Loucy (cell line): ENCODE results near the gene MEIS1.

Source experiments
- H2AFZ ChIP-seq: fragments of 200-600 bp; sonication (generic); 2 replicates; pipeline ENCODE4 v1.6.0; 2016; ENCODE audit warnings: antibody characterized with exemption, mild to moderate bottlenecking, low read length, moderate library complexity
- H3F3A ChIP-seq: fragments of 200-600 bp; 2 replicates; pipeline ENCODE4 v1.6.0; 2016; ENCODE audit warnings: antibody characterized with exemption, low read depth, mild to moderate bottlenecking
- H3K27me3 ChIP-seq: fragments of 200-600 bp; sonication (generic); 2 replicates; pipeline ENCODE4 v1.6.1; 2014; ENCODE audit warnings: low read length, mild to moderate bottlenecking; ENCODE audit not compliant: insufficient read depth, poor library complexity, severe bottlenecking
- H3K36me3 ChIP-seq: fragments of 200-600 bp; sonication (generic); 2 replicates; pipeline ENCODE4 v1.6.1; 2016; ENCODE audit warnings: low read length; ENCODE audit not compliant: insufficient read depth
- H3K4me1 ChIP-seq: fragments of 200-600 bp; sonication (generic); 2 replicates; pipeline ENCODE4 v1.5.1; 2014; ENCODE audit warnings: low read length, mild to moderate bottlenecking; ENCODE audit not compliant: insufficient read depth, poor library complexity, severe bottlenecking
- H3K4me2 ChIP-seq: fragments of 200-600 bp; sonication (generic); 2 replicates; pipeline ENCODE4 v1.6.0; 2014; ENCODE audit warnings: antibody characterized with exemption, low read length, low read depth, mild to moderate bottlenecking; ENCODE audit not compliant: poor library complexity, severe bottlenecking
- H3K4me3 ChIP-seq: fragments of 200-600 bp; sonication (generic); 2 replicates; pipeline ENCODE4 v1.5.1; 2014; ENCODE audit warnings: low read length, mild to moderate bottlenecking, mixed read lengths; ENCODE audit not compliant: poor library complexity, severe bottlenecking
- H3K79me2 ChIP-seq: fragments of 200-600 bp; sonication (generic); 2 replicates; pipeline ENCODE4 v1.6.1; 2014; ENCODE audit warnings: low read length; ENCODE audit not compliant: insufficient read depth
- H3K9ac ChIP-seq: fragments of 200-600 bp; sonication (generic); 2 replicates; pipeline ENCODE4 v1.6.0; 2014; ENCODE audit warnings: mild to moderate bottlenecking, low read depth, low read length, moderate library complexity; ENCODE audit not compliant: poor library complexity, severe bottlenecking
- H3K9me2 ChIP-seq: fragments of 200-600 bp; sonication (generic); replicated peaks from 2 replicates; pipeline ENCODE4 v1.6.1; 2016; ENCODE audit warnings: low read depth, low read length, mixed read lengths
- H3K9me3 ChIP-seq: fragments of 200-600 bp; sonication (generic); 2 replicates; pipeline ENCODE4 v1.6.1; 2014; ENCODE audit warnings: mild to moderate bottlenecking, antibody characterized with exemption, low read length, low read depth; ENCODE audit not compliant: insufficient read depth
- H4K20me1 ChIP-seq: fragments of 200-600 bp; sonication (generic); 2 replicates; pipeline ENCODE4 v1.6.0; 2014; ENCODE audit warnings: antibody characterized with exemption, low read length, mild to moderate bottlenecking; ENCODE audit not compliant: insufficient read depth, poor library complexity, severe bottlenecking
- CTCF ChIP-seq: fragments of 200-600 bp; sonication (generic); conservative IDR thresholded peaks from 2 replicates; pipeline ENCODE4 v1.5.1; 2014; ENCODE audit warnings: mild to moderate bottlenecking, antibody characterized with exemption, low read length
- EZH2phosphoT487 ChIP-seq: fragments of 200-600 bp; IDR thresholded peaks from 2 replicates; pipeline ENCODE4 v1.6.1; 2018; ENCODE audit warnings: antibody characterized with exemption, mild to moderate bottlenecking, moderate library complexity, borderline replicate concordance

Gene MEIS1

DNA sequence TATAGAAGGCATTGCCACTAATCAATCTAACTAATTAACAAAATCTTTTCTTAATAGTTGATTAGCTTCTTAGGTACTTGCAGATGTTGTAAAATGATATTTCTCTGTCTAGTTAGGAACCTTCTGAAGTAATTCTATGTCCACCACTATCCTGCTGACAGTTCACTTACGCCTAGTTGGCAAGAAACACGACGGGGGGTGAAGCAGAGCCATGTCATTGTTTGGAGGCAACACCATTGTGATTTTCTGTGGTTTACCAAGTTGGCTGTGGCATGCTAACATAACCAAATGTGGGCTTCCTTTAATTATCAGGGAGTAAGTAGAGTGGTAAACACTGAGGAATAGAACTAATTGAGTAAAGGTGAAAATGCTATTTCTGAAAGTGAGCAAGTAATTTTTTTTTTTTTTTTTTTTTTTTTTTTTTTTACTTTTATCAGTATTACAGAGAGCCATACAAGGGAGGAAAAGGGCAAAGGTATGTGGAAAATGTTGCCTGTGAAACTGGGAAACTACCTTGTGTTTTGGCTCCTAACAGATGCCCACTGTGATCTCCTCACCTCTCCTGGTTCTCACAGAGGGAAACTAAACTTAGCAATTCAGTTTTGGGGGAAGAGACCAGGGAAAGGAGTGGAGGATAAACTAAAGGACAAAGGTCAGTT, 126.8 kb downstream of the MEIS1 start:
- H3K4me2 ChIP-seq, result no peak overlapping the region
- no peaks in the 10 kb centered on the region for H3K4me1 ChIP-seq
- H3K4me3 ChIP-seq, result no peak overlapping the region
- H3K9me2 ChIP-seq, result no peaks in the 10 kb centered on the region
- H4K20me1 ChIP-seq, result no peaks in the 10 kb centered on the region
- TF ChIP-seq EZH2phosphoT487, result no peak
- H2AFZ ChIP-seq, result no peak overlapping the region
- no peaks in the 10 kb centered on the region for H3K36me3 ChIP-seq
- H3F3A ChIP-seq, result no peaks in the 10 kb centered on the region
- H3K9me3 ChIP-seq, result no peaks in the 10 kb centered on the region
- no peak overlapping the region for H3K9ac ChIP-seq
- no peaks in the 10 kb centered on the region for H3K27me3 ChIP-seq
- no peaks in the 10 kb centered on the region for H3K79me2 ChIP-seq

GRCh38 chr2:66562304-66562685, 127.4 kb downstream of the MEIS1 start:
- H3K36me3 ChIP-seq, result no peaks in the 10 kb centered on the region
- H3K4me1 ChIP-seq, result no peaks in the 10 kb centered on the region
- TF ChIP-seq EZH2phosphoT487, result no peak
- TF ChIP-seq CTCF, result no peak
- H3K9me3 ChIP-seq, result no peaks in the 10 kb centered on the region
- no peaks in the 10 kb centered on the region for H3K9me2 ChIP-seq
- no peaks in the 10 kb centered on the region for H3F3A ChIP-seq
- H3K9ac ChIP-seq, result no peak overlapping the region
- H4K20me1 ChIP-seq, result no peaks in the 10 kb centered on the region
- H2AFZ ChIP-seq, result no peak overlapping the region
- no peak overlapping the region for H3K4me3 ChIP-seq
- no peak overlapping the region for H3K4me2 ChIP-seq
- no peaks in the 10 kb centered on the region for H3K79me2 ChIP-seq
- no peaks in the 10 kb centered on the region for H3K27me3 ChIP-seq

- Histone ChIP-seq H4K20me1 (no peaks in the 10 kb centered on the region), H3F3A (no peaks in the 10 kb centered on the region), H2AFZ (no peak overlapping the region), H3K4me2 (no peak overlapping the region), H3K36me3 (no peaks in the 10 kb centered on the region), H3K9me2 (no peaks in the 10 kb centered on the region), H3K4me3 (no peak overlapping the region), H3K4me1 (no peaks in the 10 kb centered on the region), H3K27me3 (no peaks in the 10 kb centered on the region), H3K79me2 (no peaks in the 10 kb centered on the region), H3K9ac (no peak overlapping the region), H3K9me3 (no peaks in the 10 kb centered on the region)
- TF ChIP-seq EZH2phosphoT487 (no peak), CTCF (no peak)
Measured at GRCh38 chr2:66563473-66563872, 128.5 kb downstream of the MEIS1 start.

GRCh38 chr2:66565291-66565690, 130.4 kb downstream of the MEIS1 start:
- Histone ChIP-seq H3K4me1 (no peaks in the 10 kb centered on the region), H4K20me1 (no peaks in the 10 kb centered on the region), H3K9ac (no peak overlapping the region), H3K4me2 (no peak overlapping the region), H3K36me3 (no peaks in the 10 kb centered on the region), H2AFZ (no peak overlapping the region), H3K4me3 (no peak overlapping the region), H3K9me3 (no peaks in the 10 kb centered on the region), H3F3A (no peaks in the 10 kb centered on the region), H3K9me2 (no peaks in the 10 kb centered on the region), H3K27me3 (no peaks in the 10 kb centered on the region), H3K79me2 (no peaks in the 10 kb centered on the region)
- TF ChIP-seq CTCF, result no peak
- no peak for TF ChIP-seq EZH2phosphoT487
